K562 (cell line): ENCODE data around the gene BAG2. TPM values are rescaled to one million over a fixed set of nuclear protein-coding genes. Genes with fewer than 3 reads are reported as not detected.

Experiments used
- ATAC-seq: fragments of 200-7000 bp; cut with Tn5 transposase; 3 replicates; pipeline ENCODE4 v1.9.1; 2020; ENCODE audit warnings: moderate library complexity
- BruUV-seq: library from RNA; stranded (reverse); fragments of 400-500 nt; replicated peaks from 2 replicates; lab custom pipeline; 2021; lab: Mats Ljungman, UMichigan
- CTCF ChIA-PET: fragments of 300-600 bp; formaldehyde crosslinking; extraction: SDS; loops from one replicate; lab custom pipeline; 2021; ENCODE audit warnings: low intra/inter-chr PET ratio; lab: Yijun Ruan, JAX
- POLR2A ChIA-PET: fragments of 300-600, 350-650 bp; sonication (Branson Sonifier 250); formaldehyde crosslinking; extraction: SDS; loops from one replicate; lab custom pipeline; 2021; ENCODE audit warnings: antibody characterized with exemption, inconsistent platforms; lab: Yijun Ruan, JAX
- DNase-seq, 4 experiments: peaks; one replicate each; pipeline versions ENCODE4 v3.0.0 to v3.0.0-alpha.2; 2011 to 2018; ENCODE audit warnings: low spot score in 3 of 4, mixed read lengths in 3 of 4; ENCODE audit errors: extremely low read depth in 1 of 4
- FAIRE-seq: peaks from 2 replicates; lab custom pipeline; 2011; peaks lifted over from hg19 to GRCh38; lab: Jason Lieb, UNC
- H2AFZ ChIP-seq: 2 replicates; pipeline ENCODE4 v1.6.0; 2011; ENCODE audit warnings: low read depth, low read length, control low read depth, inconsistent platforms
- H3K27ac ChIP-seq: fragments of 200-600 bp; 3 replicates; pipeline ENCODE4 v1.8.0; 2011; ENCODE audit warnings: low read depth, mild to moderate bottlenecking, control low read depth, inconsistent platforms, low read length, moderate library complexity, mixed read lengths; ENCODE audit errors: extremely low read depth
- H3K27me3 ChIP-seq, 2 experiments: fragments of 300-600 bp in 1 of 2; 2 replicates in 1 of 2; 3 replicates in 1 of 2; pipeline versions ENCODE4 v1.6.0 to v1.8.0; 2011; ENCODE audit warnings: inconsistent platforms in 2 of 2, low read length in 2 of 2, mild to moderate bottlenecking in 1 of 2, mixed read lengths in 1 of 2, moderate library complexity in 1 of 2; ENCODE audit not compliant: control insufficient read depth in 2 of 2, insufficient read depth in 2 of 2
- H3K36me3 ChIP-seq: fragments of 300-600 bp; 3 replicates; pipeline ENCODE4 v1.8.0; 2011; ENCODE audit warnings: mild to moderate bottlenecking, low read length, inconsistent platforms; ENCODE audit not compliant: control insufficient read depth, insufficient read depth
- H3K4me1 ChIP-seq, 2 experiments: fragments of 200-600 bp in 1 of 2; replicated peaks in 1 of 2; 2 replicates in 1 of 2; 3 replicates in 1 of 2; pipeline versions ENCODE4 v1.5.1 to v1.8.0; 2011; ENCODE audit warnings: inconsistent platforms in 2 of 2, low read length in 2 of 2, mild to moderate bottlenecking in 1 of 2, mixed read lengths in 1 of 2, moderate library complexity in 1 of 2; ENCODE audit not compliant: control insufficient read depth in 2 of 2, insufficient read depth in 2 of 2
- H3K4me2 ChIP-seq: 2 replicates; pipeline ENCODE4 v1.6.1; 2011; ENCODE audit warnings: low read length, control low read depth, inconsistent platforms, mixed read lengths; ENCODE audit not compliant: insufficient read depth
- H3K4me3 ChIP-seq: fragments of 200-600 bp; sonication (generic), shearing (Covaris generic); 2 replicates; pipeline ENCODE4 v1.5.1; 2016; ENCODE audit warnings: control low read depth, inconsistent platforms
- H3K79me2 ChIP-seq: fragments of 200-600 bp; 3 replicates; pipeline ENCODE4 v1.8.0; 2011; ENCODE audit warnings: low read length, inconsistent platforms; ENCODE audit not compliant: control insufficient read depth, insufficient read depth
- H3K9ac ChIP-seq, 2 experiments: 2 replicates each; pipeline versions ENCODE4 v1.6.0 to v1.6.1; 2011; ENCODE audit warnings: low read depth in 2 of 2, low read length in 2 of 2, control low read depth in 1 of 2, inconsistent platforms in 1 of 2, mild to moderate bottlenecking in 1 of 2, mixed read lengths in 1 of 2; ENCODE audit not compliant: insufficient read depth in 1 of 2
- H3K9me1 ChIP-seq: one replicate; pipeline ENCODE4 v1.6.0; 2011; ENCODE audit warnings: inconsistent platforms, mild to moderate bottlenecking, low read length, moderate library complexity; ENCODE audit not compliant: control insufficient read depth, insufficient read depth
- H3K9me3 ChIP-seq: replicated peaks from 2 replicates; pipeline ENCODE4 v1.5.1; 2011; ENCODE audit warnings: low read depth, low read length, inconsistent platforms; ENCODE audit not compliant: control insufficient read depth, insufficient read depth
- H4K20me1 ChIP-seq: replicated peaks from 2 replicates; pipeline ENCODE4 v1.6.1; 2011; ENCODE audit warnings: low read length, inconsistent platforms, mixed read lengths; ENCODE audit not compliant: control insufficient read depth, insufficient read depth
- CHCHD3 ChIP-seq: fragments of 250-450 bp; sonication (Bioruptor Pico); IDR thresholded peaks from 2 replicates; pipeline ENCODE4 v2.1.2; 2022; ENCODE audit warnings: mild to moderate bottlenecking
- ETV5 ChIP-seq: sonication (generic); formaldehyde crosslinking; IDR thresholded peaks from 2 replicates; pipeline ENCODE4 v1.4.0; 2020; ENCODE audit warnings: low read depth, mild to moderate bottlenecking, missing genetic modification reagents
- FOXK2 ChIP-seq, 2 experiments: fragments of 450-650 bp; IDR thresholded peaks in 1 of 2; conservative IDR thresholded peaks in 1 of 2; 2 replicates each; pipeline ENCODE4 v1.6.1; 2016; ENCODE audit warnings: low read depth in 2 of 2, mild to moderate bottlenecking in 1 of 2
- MAFF ChIP-seq: IDR thresholded peaks from 2 replicates; pipeline ENCODE4 v1.6.1; 2012; ENCODE audit warnings: low read length, improper control_type of control experiment
- MBD1 ChIP-seq: fragments of 250-450 bp; sonication (Bioruptor Pico); IDR thresholded peaks from 2 replicates; pipeline ENCODE4 v1.8.0; 2022; ENCODE audit warnings: inconsistent platforms
- MED1 ChIP-seq: sonication (generic); formaldehyde crosslinking; IDR thresholded peaks from 2 replicates; pipeline ENCODE4 v1.8.1; 2023; ENCODE audit warnings: missing genetic modification reagents, borderline replicate concordance
- MTF1 ChIP-seq: fragments of 250-450 bp; sonication (Bioruptor Pico); IDR thresholded peaks from 2 replicates; pipeline ENCODE4 v1.9.0; 2021; ENCODE audit warnings: moderate library complexity, mild to moderate bottlenecking, inconsistent platforms, borderline replicate concordance
- NFE2 ChIP-seq: IDR thresholded peaks from 2 replicates; pipeline ENCODE4 v1.6.1; 2014; ENCODE audit warnings: antibody characterized with exemption, low read depth
- PBX2 ChIP-seq, 2 experiments: IDR thresholded peaks in 1 of 2; conservative IDR thresholded peaks in 1 of 2; 2 replicates each; pipeline ENCODE4 v1.6.1; 2016; ENCODE audit warnings: low read depth in 2 of 2, mild to moderate bottlenecking in 1 of 2, missing compliant biosample characterization in 1 of 2, missing genetic modification characterization in 1 of 2, moderate library complexity in 1 of 2
- SIN3B ChIP-seq: fragments of 450-650 bp; IDR thresholded peaks from 2 replicates; pipeline ENCODE4 v1.6.1; 2017; ENCODE audit warnings: low read depth, mild to moderate bottlenecking, moderate library complexity
- SMAD2 ChIP-seq: fragments of 150-350 bp; IDR thresholded peaks from 2 replicates; pipeline ENCODE4 v1.6.1; 2014; ENCODE audit warnings: low read depth, mild to moderate bottlenecking, low read length
- SNIP1 ChIP-seq: fragments of 450-650 bp; IDR thresholded peaks from 2 replicates; pipeline ENCODE4 v1.7.1; 2017; ENCODE audit warnings: low read depth, mild to moderate bottlenecking
- STAT5B ChIP-seq: fragments of 250-450 bp; sonication (Bioruptor Pico); IDR thresholded peaks from 2 replicates; pipeline ENCODE4 v1.8.0; 2021; ENCODE audit warnings: mild to moderate bottlenecking, inconsistent platforms
- TAL1 ChIP-seq: fragments of 450-650 bp; IDR thresholded peaks from 2 replicates; pipeline ENCODE4 v1.6.1; 2016; ENCODE audit warnings: mild to moderate bottlenecking
- ZC3H11A ChIP-seq: IDR thresholded peaks from 2 replicates; pipeline ENCODE4 v1.6.1; 2012; ENCODE audit warnings: low read depth, low read length, improper control_type of control experiment
- ZNF197 ChIP-seq: fragments of 200-800 bp; sonication (Bioruptor generic); IDR thresholded peaks from 2 replicates; pipeline ENCODE4 v1.6.1; 2016; ENCODE audit warnings: low read depth, missing genetic modification characterization, missing compliant biosample characterization
- ZNF253 ChIP-seq: fragments of 250-450 bp; sonication (Bioruptor Pico); conservative IDR thresholded peaks from 2 replicates; pipeline ENCODE4 v1.6.1; 2021; ENCODE audit warnings: mild to moderate bottlenecking
- ZNF263 ChIP-seq: sonication (generic); formaldehyde crosslinking; IDR thresholded peaks from 2 replicates; pipeline ENCODE4 v1.8.0; 2022; ENCODE audit warnings: mild to moderate bottlenecking, missing genetic modification reagents, borderline replicate concordance
- ZNF324 ChIP-seq: fragments of 250-450 bp; sonication (Bioruptor Pico); IDR thresholded peaks from 2 replicates; pipeline ENCODE4 v1.4.0; 2020; ENCODE audit warnings: mild to moderate bottlenecking
- WGBS: fragments of 100-300 bp; shearing (Covaris generic); methylation state at CpG from one replicate; pipeline ENCODE4 v1.1.6; 2016; ENCODE audit warnings: low coverage, mixed read lengths; ENCODE audit not compliant: insufficient coverage; ENCODE audit errors: missing lambda C conversion rate; 5-methylcytosine and 5-hydroxymethylcytosine counted together
- in situ Hi-C: fragments of 300-500 bp; cut with MboI; formaldehyde crosslinking; loops from 4 replicates; pipeline ENCODE4 v1.15.0; 2018; ENCODE audit warnings: inconsistent platforms, mixed read lengths
- intact Hi-C: fragments of 100-400 bp; cut with micrococcal nuclease; formaldehyde crosslinking; loops from 2 replicates; pipeline ENCODE4 v1.14.2; 2022
- polyA plus RNA-seq, 8 experiments: library from polyadenylated mRNA; depleted of rRNA in 4 of 8; stranded (reverse) in 5 of 8; unstranded in 3 of 8; fragments of >200 nt; fragmentation: Nextera tagmentation in 2 of 8; fragmentation: Illumina TruSeq in 1 of 8; extraction: Ambion mirVana in 2 of 8; extraction: Trizol in 1 of 8; gene quantifications; 2 replicates each; pipeline versions ENCODE4 v1.2.1 to v1.2.3, GENCODE V29; 2011 to 2014; ENCODE audit warnings: inconsistent platforms in 1 of 8, missing spikeins in 1 of 8
- total RNA-seq, 7 experiments: library from RNA; depleted of rRNA in 6 of 7; stranded (reverse); fragments of >200 nt in 6 of 7; fragmentation: Illumina TruSeq in 2 of 7; extraction: Trizol in 2 of 7; gene quantifications; 2 replicates each; pipeline versions ENCODE4 v1.2.1 to v1.2.3, GENCODE V29; 2011 to 2021; ENCODE audit warnings: low replicate concordance in 1 of 7

The BAG2 gene
- total and polyA plus RNA-seq, 9 of the 15 experiments (the other 6 are each of a cell fraction or from before 2014, with no cell fraction given), result 12.8 to 20.7 (median 17.6) TPM

- H3K27me3 ChIP-seq, result no peaks in the 10 kb centered on the region
- H3K27ac ChIP-seq, result peak overlapping the region; percentile 84
- ChIA-PET CTCF (no interaction called here), POLR2A (interaction anchor here (0.6 to 1.4 kb wide), 11 partner anchors 9 to 329 kb away, joined by 3 to 8 read pairs (median 3); partner anchors contain the start of genes BAG2 and KIAA1586)
- H3K4me1 ChIP-seq, result peaks cover 4 to 13% of the 10 kb centered on the region in 2 experiments
- in situ Hi-C loops, result no loop called here
- WGBS, result under 1% methylated on average over 24 of the region's 38 CpGs
- peak overlapping the region; percentile 89 for H3K4me3 ChIP-seq
- peak overlapping the region; percentile 98 for H2AFZ ChIP-seq
- H3K36me3 ChIP-seq, result no peaks in the 10 kb centered on the region
- H3K79me2 ChIP-seq, result peaks cover 58% of the 10 kb centered on the region
- intact Hi-C loops, result loop anchor here (2.0 kb wide), 1 partner anchor 49 kb away; the partner anchor contains the start of gene BAG2
- FAIRE-seq (peak; percentile 71), ATAC-seq (peak; percentile 75), DNase-seq (peak; percentile 71 to 85 (median 74))
- BruUV-seq, result no TSS peak
- no peaks in the 10 kb centered on the region for H4K20me1 ChIP-seq
- peak overlapping the region; percentile 77 to 94 for H3K9ac ChIP-seq
- H3K9me1 ChIP-seq, result no peaks in the 10 kb centered on the region
- no peaks in the 10 kb centered on the region for H3K9me3 ChIP-seq
- peak overlapping the region; percentile 97 for H3K4me2 ChIP-seq
- TF ChIP-seq MED1 (CRISPR knock-in tag) (no peak), MAFF (no peak), SIN3B (no peak), ZNF253 (CRISPR knock-in tag) (no peak), STAT5B (CRISPR knock-in tag) (no peak), NFE2 (no peak), ZNF197 (no peak), ZNF324 (CRISPR knock-in tag) (no peak), MBD1 (CRISPR knock-in tag) (no peak), CHCHD3 (no peak), FOXK2 (conservative IDR thresholded peaks at IDR 0.05 in 1 of 2, IDR thresholded peaks at IDR 0.05 in 1 of 2; ENCODE audit: low read depth in 2 of 2) (no peak), SMAD2 (no peak), SNIP1 (no peak), ZNF263 (peak; percentile 28; the same call in 1 of the 2 replicates), TAL1 (no peak), PBX2 (CRISPR knock-in tag; IDR thresholded peaks at IDR 0.05; ENCODE audit: low read depth) (no peak), PBX2 (tag; conservative IDR thresholded peaks at IDR 0.05; ENCODE audit: low read depth) (no peak), MTF1 (0 out of 2 replicates have a peak, but pooled peaks have one; percentile 15), ZC3H11A (no peak), ETV5 (CRISPR knock-in tag) (0 out of 2 replicates have a peak, but pooled peaks have one; percentile 30)
These were observed 49.2 kb downstream of the BAG2 start for GRCh38 chr6:57221191-57221935.
